ENCODE measurements around the gene MAD2L2. TPM values are rescaled to one million over a fixed set of nuclear protein-coding genes. Genes with fewer than 3 reads are reported as not detected.

MAD2L2 gene
- total RNA-seq: 54.2 TPM

- DNase-seq (ENCODE audit: low spot score in 2 of 2): peak; percentile 96 to 97
- no peak for FAIRE-seq
Measured at GRCh38 chr1:11681071-11681771, at the start of gene MAD2L2. TSS of gene MAD2L2 (minus strand) at chr1:11681148. CDS start at chr1:11680601, 547 bp downstream.

- DNase-seq (ENCODE audit: low spot score in 2 of 2) (no peak), FAIRE-seq (no peak)
Measured at GRCh38 chr1:11730429-11730891, 49.5 kb upstream of the MAD2L2 start.

GRCh38 chr1:11729498-11730428 is 48.8 kb upstream of the MAD2L2 start:
- FAIRE-seq: no peak
- no peak for DNase-seq (ENCODE audit: low spot score in 2 of 2)

- DNase-seq (ENCODE audit: low spot score in 2 of 2) (no peak), FAIRE-seq (no peak)
Measured at GRCh38 chr1:11729155-11729497, 48.2 kb upstream of the MAD2L2 start.

GRCh38 chr1:11728126-11728806 is 47.3 kb upstream of the MAD2L2 start:
- DNase-seq (ENCODE audit: low spot score in 2 of 2): no peak
- no peak for FAIRE-seq

- FAIRE-seq (no peak), DNase-seq (ENCODE audit: low spot score in 2 of 2) (no peak)
Measured at GRCh38 chr1:11727119-11727518, 46.2 kb upstream of the MAD2L2 start.

GRCh38 chr1:11725616-11726015 is 44.7 kb upstream of the MAD2L2 start:
- no peak for FAIRE-seq
- DNase-seq (ENCODE audit: low spot score in 2 of 2): no peak

GRCh38 chr1:11722538-11722937 is 41.6 kb upstream of the MAD2L2 start:
- FAIRE-seq (no peak), DNase-seq (ENCODE audit: low spot score in 2 of 2) (no peak)

- FAIRE-seq (no peak), DNase-seq (ENCODE audit: low spot score in 2 of 2) (no peak)
Measured at GRCh38 chr1:11721311-11721710, 40.4 kb upstream of the MAD2L2 start.

GRCh38 chr1:11720525-11720924 is 39.6 kb upstream of the MAD2L2 start:
- FAIRE-seq: no peak
- DNase-seq (ENCODE audit: low spot score in 2 of 2): no peak

GRCh38 chr1:11720033-11720376 is 39.1 kb upstream of the MAD2L2 start:
- no peak for FAIRE-seq
- no peak for DNase-seq (ENCODE audit: low spot score in 2 of 2)

- DNase-seq (ENCODE audit: low spot score in 2 of 2) (peak in 1 of 2 donors; percentile 80), FAIRE-seq (no peak)
Measured at GRCh38 chr1:11719313-11720032, 38.5 kb upstream of the MAD2L2 start.

- FAIRE-seq (no peak), DNase-seq (ENCODE audit: low spot score in 2 of 2) (no peak)
Measured at GRCh38 chr1:11714831-11715575, 34.1 kb upstream of the MAD2L2 start.

GRCh38 chr1:11713095-11713494 is 32.1 kb upstream of the MAD2L2 start:
- FAIRE-seq (no peak), DNase-seq (ENCODE audit: low spot score in 2 of 2) (no peak)

GRCh38 chr1:11712285-11712684 is 31.3 kb upstream of the MAD2L2 start:
- FAIRE-seq (no peak), DNase-seq (ENCODE audit: low spot score in 2 of 2) (no peak)

- DNase-seq (ENCODE audit: low spot score in 2 of 2) (no peak), FAIRE-seq (no peak)
Measured at GRCh38 chr1:11711490-11711889, 30.5 kb upstream of the MAD2L2 start.

- FAIRE-seq (no peak), DNase-seq (ENCODE audit: low spot score in 2 of 2) (no peak)
Measured at GRCh38 chr1:11708554-11709350, 27.8 kb upstream of the MAD2L2 start.

GRCh38 chr1:11707621-11708276 is 26.8 kb upstream of the MAD2L2 start:
- DNase-seq (ENCODE audit: low spot score in 2 of 2): peak in 1 of 2 donors; percentile 60
- FAIRE-seq: no peak

All from frontal cortex (tissue), 4 donors.